ENCODE results near the gene REXO1.
A peak's percentile ranks its signal among the peaks of the same experiment; 100 is the strongest.
"Not testable (repeated sequence)": the region's sequence is repeated elsewhere in the genome, so short reads cannot be mapped to it uniquely, and the experiment has no call there.

REXO1 gene

GRCh38 chr19:1876496-1877279 is 28.4 kb upstream of the REXO1 start:
- DNase-seq, result not testable (repeated sequence)

DNA sequence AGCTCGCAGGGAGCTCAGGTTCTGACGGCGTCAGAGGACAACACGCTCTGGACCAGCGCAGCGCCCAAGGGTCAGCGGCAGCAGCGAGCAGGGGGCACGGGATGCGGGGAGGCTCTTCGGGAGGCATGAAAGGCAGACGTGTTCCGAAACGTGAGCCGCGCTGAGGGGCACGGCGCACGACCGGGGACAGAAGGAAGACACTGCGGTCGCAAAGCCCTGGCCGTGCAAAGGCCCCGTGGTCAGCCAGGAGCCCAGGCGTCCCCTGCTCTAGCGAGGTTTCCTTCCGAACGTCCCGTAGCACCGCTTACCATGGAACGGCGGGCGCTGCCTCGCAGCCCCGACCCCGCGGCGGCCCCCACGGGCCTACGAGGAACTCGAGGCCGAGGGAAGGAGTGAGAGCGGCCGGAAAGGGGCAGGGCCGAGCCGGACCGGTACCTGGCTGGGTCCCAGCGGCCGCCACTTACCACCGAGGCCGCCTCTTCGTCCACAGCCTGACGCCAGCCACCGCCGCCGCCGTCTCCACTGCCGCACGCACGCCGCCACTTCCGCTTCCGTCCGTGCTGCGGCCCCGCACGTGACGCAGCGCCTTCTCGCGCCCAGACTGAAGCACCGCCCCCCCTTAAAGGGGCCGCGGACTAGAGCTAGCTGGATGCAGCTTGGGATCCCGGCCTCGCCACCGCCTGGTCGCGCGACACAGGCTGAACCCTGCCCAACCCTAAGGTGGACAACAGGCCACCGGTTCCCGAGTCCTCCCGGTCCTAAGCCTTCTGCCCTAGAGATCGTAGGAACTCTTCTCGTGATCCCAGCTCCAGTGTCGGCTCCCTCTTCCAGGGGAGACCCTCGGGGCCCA is 27.6 kb upstream of the REXO1 start:
- DNase-seq, result peak; percentile 80

DNA sequence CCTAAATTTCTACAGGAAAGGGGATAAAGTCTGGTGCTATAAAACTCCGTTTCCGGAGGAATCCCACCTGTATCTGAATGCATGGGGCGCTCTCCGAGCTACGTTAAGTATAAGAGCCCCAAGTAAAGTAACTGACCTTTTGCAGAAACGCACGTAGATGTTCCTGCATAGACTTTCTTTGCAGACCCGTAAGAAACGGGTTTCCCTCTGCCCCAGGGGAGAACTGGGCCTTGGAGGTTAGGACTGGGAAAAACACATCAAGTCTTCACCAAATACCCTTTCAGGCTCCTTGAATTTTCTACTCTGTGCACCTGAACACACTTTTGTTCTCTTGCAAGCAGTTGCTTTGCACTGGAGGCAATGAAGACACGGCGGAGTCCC is 27.0 kb upstream of the REXO1 start:
- not testable (repeated sequence) for DNase-seq

DNA sequence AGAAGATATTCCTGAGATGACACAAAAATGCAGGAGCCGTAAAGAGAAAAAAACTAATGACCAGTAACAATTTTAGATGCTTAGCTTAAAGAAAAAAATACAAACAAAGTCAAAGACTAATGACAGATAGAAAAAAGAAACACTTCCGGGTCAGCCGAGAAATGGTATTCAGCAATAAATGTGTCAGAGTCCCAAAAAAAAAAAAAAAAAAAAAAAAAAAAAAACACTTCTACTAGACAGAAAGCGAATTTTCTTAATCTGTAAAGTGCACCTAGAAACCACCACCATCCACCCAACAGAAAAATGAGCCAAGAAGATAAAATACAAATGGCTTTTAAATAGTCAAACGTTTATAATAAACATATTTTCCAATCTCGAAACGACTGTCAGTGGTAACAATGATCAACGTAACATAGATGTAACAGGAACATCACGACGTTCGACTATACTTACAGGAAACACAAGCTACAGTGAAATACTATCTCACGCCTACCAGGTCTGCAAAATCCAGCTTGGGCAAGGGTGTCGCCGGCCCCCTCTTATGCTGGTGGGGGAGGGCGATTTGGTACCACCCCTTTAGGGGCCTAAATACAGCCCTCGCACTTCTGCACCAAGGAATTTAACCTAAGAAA is 26.4 kb upstream of the REXO1 start:
- DNase-seq, result peak; percentile 54

GRCh38 chr19:1873524-1874473 is 25.5 kb upstream of the REXO1 start:
- no peak for DNase-seq

DNA sequence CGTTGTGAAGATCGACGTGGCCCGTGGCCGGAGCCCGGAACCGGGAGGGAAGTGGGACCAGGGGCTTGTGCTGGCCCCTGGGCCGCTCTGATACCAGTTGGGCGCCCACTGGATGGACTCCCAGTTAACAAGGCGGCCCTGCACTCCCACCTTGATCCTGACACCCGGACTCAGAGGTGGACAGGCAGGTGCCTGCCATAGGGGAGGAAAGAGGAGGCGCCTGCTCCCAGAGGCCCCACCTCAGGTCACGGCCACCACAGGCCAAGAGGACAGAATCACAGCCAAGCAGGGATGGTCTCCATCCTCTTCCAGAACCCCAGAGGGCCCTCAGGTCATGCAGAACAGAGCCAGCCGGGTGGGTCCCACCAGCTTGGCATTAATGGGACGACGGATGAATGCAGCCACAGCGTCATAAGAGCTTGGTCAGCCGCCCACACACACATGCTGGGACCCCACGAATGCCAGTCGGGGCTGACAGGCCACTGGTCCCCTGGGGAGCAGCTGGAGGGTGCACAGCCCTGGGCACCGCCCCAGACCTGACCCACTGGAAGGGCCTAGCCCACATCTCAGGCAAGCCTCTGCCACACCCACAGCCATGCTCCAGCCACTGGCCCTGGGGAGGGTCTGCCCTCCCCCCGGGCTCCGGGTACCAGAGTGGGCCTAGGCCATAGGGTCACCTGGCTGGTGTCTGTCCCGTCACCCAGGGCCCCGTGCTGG is 24.7 kb upstream of the REXO1 start:
- DNase-seq, result no peak

- no peak for DNase-seq
These were observed 23.3 kb upstream of the REXO1 start for GRCh38 chr19:1871630-1872029.

DNA sequence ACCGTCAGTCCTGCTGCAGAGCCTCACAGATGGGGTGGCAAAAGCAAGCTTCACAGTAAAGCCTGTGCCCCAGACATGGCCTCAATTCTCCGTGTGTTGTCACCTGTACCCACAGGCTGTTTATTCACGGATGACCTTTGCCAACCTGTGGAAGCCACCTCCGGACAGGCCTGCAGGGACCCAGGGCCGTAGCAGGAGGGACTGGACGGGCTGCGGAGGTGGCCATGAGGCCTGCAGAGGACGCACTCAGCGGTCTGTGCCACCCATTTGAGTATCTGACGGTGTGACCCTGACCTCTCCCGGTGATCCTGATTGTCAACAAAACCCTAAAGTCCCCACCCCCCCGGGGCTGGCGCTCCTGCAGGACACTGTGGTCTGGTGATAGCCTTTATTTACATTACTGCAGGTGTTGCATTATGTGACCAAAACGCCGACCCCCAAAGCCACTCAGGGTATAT is 22.9 kb upstream of the REXO1 start:
- DNase-seq, result no peak

DNA sequence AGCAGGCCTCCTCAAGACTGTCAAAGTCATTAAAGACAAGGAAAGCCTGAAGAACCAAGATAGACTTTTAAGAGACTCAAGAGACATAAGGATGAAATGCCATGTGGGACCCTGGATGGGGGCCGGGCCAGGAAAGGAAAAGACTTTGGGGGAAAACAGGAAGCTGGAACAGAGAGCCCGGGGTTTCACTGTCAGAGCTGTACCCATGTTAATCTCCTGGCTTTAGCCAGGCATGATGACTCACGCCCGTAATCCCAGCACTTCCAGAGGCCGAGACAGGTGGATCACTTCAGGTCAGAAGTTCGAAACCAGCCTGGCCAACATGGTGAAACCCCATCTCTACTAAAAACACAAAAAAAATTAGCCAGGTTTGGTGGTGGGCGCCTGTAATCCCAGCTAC is 20.7 kb upstream of the REXO1 start:
- no peak for DNase-seq

DNA sequence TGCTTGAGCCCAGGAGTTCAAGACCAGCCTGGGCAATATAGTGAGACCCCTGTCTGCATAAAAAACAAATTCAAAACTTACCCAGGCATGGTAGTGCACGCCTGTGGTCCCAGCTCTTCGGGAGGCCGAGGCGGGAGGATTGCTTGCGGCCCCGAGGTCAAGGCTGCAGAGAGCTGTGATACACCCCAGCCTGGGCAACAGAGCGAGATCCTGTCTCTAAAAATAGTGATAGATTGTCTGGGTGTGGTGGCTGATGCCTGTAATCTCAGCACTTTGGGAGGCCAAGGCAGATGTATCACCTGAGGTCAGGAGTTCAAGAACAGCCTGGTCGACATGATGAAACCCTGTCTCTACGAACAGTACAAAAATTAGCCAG is 19.1 kb upstream of the REXO1 start:
- DNase-seq, result no peak

DNA sequence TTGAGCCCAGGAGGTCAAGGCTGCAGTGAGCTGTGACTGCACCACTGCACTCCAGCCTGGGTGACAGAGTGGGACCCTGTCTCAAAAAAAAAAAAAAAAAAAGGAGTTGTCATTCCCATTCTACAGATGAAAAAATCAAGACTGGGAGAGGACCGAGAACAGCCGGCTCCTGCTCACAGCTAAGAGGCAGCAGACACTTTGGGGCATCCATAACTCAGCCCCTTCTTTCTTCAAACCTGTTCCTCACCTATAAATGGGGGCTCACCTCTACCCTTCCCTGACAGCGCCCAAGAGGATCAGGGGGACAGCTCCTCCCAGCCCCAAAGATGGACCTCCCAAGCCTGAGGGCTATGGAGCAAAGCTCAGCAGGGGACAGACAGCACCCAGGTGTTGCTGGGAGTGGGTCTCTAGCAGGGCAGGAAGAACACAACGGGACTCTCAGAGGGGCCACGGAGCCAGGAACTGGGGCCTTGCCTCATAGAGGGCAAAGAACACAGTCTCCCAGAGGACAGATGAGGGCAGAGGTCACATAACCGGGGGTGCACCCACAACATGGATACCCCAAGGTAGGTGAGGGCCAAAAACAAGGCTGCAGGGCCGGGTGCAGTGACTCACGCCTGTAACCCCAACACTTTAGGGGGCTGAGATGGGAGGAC is 18.5 kb upstream of the REXO1 start:
- no peak for DNase-seq

- no peak for DNase-seq
These were observed 17.1 kb upstream of the REXO1 start for GRCh38 chr19:1865172-1866010.

DNA sequence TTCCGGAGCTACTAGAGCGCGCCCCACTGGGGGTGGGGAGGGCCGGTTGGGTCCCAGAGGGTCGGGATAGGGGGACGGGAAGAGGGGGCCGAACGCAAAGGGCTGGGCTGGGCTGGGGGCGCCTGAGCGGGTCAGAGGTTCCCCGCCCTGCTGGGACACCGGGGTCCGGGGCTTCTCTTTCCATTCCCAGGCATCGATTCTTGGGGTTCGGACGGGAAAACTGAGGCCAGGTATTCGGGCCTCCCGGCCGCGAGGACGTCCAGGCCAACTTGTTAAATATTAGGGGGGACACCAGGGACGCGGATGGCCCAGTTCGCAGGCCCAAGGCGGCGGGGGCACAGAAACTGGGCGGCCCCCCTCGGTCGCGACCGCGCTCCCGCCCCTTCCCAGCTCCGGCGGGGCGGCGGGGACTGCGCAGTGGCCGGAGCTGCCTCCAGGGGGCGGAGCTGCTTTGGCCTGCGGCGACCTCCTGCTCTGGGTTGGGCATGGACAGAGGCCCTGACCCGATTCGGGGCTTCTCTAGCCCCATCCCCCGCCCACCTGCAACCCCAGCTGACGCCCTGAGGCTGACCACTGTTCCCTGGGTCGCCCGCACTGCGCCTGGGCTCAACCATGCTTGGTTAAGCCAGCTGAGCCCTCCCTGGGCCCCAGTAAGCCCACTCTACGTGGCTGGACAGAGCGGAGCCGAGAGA is 16.3 kb upstream of the REXO1 start:
- DNase-seq, result peak; percentile 50

- peak; percentile 89 for DNase-seq
These were observed 15.6 kb upstream of the REXO1 start for GRCh38 chr19:1863638-1864479.

DNA sequence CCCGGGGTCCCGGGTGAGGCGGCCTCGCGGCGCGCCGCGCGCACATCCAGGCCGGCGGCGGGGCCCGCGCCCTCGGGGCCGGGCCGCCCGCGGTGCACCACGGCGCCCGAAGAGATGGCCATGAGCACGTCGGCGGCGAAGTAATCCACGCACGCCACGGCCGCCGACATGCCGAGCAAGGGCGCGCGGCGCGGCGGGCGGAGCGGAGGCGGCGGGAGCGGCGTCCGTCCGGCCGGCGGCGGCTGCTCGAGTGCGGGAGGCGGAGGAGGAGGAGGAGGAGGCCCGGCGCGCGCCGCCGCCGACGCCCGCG is 15.0 kb upstream of the REXO1 start, which contains the start of gene KLF16:
TSS of gene KLF16 (minus strand) at position 252 of the 310 bp plus-strand sequence. CDS start at position 170, 82 bp downstream.
- no peak for DNase-seq

- DNase-seq, result no peak
These were observed 14.4 kb upstream of the REXO1 start for GRCh38 chr19:1862424-1863327.

DNA sequence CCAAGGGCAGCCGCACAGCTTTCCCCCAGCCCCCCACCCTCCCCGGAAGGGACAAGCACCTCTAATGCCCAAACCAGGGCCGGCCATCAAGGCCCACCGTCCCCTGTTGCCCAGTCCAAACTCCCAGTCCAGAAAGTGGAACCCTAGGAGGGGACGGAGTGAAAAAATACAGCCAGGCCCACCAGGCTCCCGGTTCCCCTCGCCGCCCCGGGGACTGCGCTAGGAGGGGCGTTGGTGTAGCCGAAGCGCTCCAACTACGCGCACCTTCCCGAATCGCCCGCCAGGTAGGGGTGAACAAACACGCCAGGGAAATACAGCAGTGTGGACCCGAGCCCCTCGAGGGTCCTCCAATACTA is 13.8 kb upstream of the REXO1 start:
- no peak for DNase-seq

GRCh38 chr19:1861599-1862031 is 13.3 kb upstream of the REXO1 start:
- no peak for DNase-seq

Measured in CD4-positive, alpha-beta T cell treated with Interleukin-4 for 4 hours (primary cell).